K562 (cell line): ENCODE results near the gene RASIP1. TPM values are rescaled to one million over a fixed set of nuclear protein-coding genes. Genes with fewer than 3 reads are reported as not detected.
A peak's percentile ranks its signal among the peaks of the same experiment; 100 is the strongest.

Source experiments
- ARHGAP35 ChIP-seq: fragments of 450-650 bp; IDR thresholded peaks from 2 replicates; pipeline ENCODE4 v1.6.1; 2018; ENCODE audit not compliant: partially characterized antibody
- ATF4 ChIP-seq: fragments of 450-650 bp; formaldehyde crosslinking; IDR thresholded peaks from 2 replicates; pipeline ENCODE4 v1.4.0; 2022; ENCODE audit warnings: mild to moderate bottlenecking, moderate library complexity
- CCNT2 ChIP-seq: IDR thresholded peaks from 2 replicates; pipeline ENCODE4 v1.6.1; 2011; ENCODE audit warnings: borderline replicate concordance, low read depth, mild to moderate bottlenecking, moderate library complexity, mixed read lengths, low read length; ENCODE audit not compliant: insufficient read length; ENCODE audit errors: extremely low read depth
- EP400 ChIP-seq: fragments of 450-650 bp; IDR thresholded peaks from 2 replicates; pipeline ENCODE4 v1.6.1; 2017; ENCODE audit warnings: antibody characterized with exemption, mild to moderate bottlenecking, moderate library complexity
- FOXJ3 ChIP-seq: sonication (generic); formaldehyde crosslinking; IDR thresholded peaks from 2 replicates; pipeline ENCODE4 v1.4.0; 2020; ENCODE audit warnings: mild to moderate bottlenecking, missing genetic modification reagents
- GTF2F1 ChIP-seq: IDR thresholded peaks from 2 replicates; pipeline ENCODE4 v1.6.1; 2011; ENCODE audit warnings: low read depth, low read length, improper control_type of control experiment
- HSF4 ChIP-seq: fragments of 250-450 bp; sonication (Bioruptor Pico); IDR thresholded peaks from 2 replicates; pipeline ENCODE4 v2.1.2; 2022; ENCODE audit warnings: mild to moderate bottlenecking, moderate library complexity, borderline replicate concordance
- KDM1A ChIP-seq, 2 experiments: fragments of 450-650 bp; IDR thresholded peaks; 2 replicates each; pipeline ENCODE4 v1.6.1; 2016; ENCODE audit warnings: mild to moderate bottlenecking in 2 of 2
- L3MBTL2 ChIP-seq: fragments of 450-650 bp; IDR thresholded peaks from 2 replicates; pipeline ENCODE4 v1.6.1; 2016; ENCODE audit warnings: mild to moderate bottlenecking, moderate library complexity
- NR4A1 ChIP-seq, 2 experiments: fragments of 250-450 bp in 1 of 2; fragments of 450-650 bp in 1 of 2; sonication (Bioruptor Pico) in 1 of 2; IDR thresholded peaks; 2 replicates each; pipeline versions ENCODE4 v1.4.0 to v1.6.1; 2016 to 2020; ENCODE audit warnings: mild to moderate bottlenecking in 2 of 2, missing compliant biosample characterization in 1 of 2, missing genetic modification characterization in 1 of 2, moderate library complexity in 1 of 2
- PCBP2 ChIP-seq: fragments of 200-400 bp; formaldehyde crosslinking; IDR thresholded peaks from 2 replicates; pipeline ENCODE4 v1.6.1; 2018; ENCODE audit warnings: low read length, low read depth, mild to moderate bottlenecking, moderate library complexity; ENCODE audit not compliant: poor library complexity, severe bottlenecking
- PHB ChIP-seq: fragments of 250-450 bp; sonication (Bioruptor Pico); IDR thresholded peaks from 2 replicates; pipeline ENCODE4 v1.5.0; 2021
- PHF20 ChIP-seq: fragments of 450-650 bp; IDR thresholded peaks from 2 replicates; pipeline ENCODE4 v1.6.1; 2018; ENCODE audit not compliant: partially characterized antibody
- RFX1 ChIP-seq: fragments of 450-650 bp; IDR thresholded peaks from 2 replicates; pipeline ENCODE4 v1.6.1; 2016; ENCODE audit warnings: mild to moderate bottlenecking, moderate library complexity
- SMARCA5 ChIP-seq: fragments of 450-650 bp; IDR thresholded peaks from 2 replicates; pipeline ENCODE4 v1.6.1; 2016
- TEAD4 ChIP-seq, 2 experiments: sonication (generic) in 1 of 2; formaldehyde crosslinking in 1 of 2; IDR thresholded peaks; 2 replicates each; pipeline versions ENCODE4 v1.6.1 to v1.8.0; 2012 to 2022; ENCODE audit warnings: borderline replicate concordance in 1 of 2, inconsistent platforms in 1 of 2, low read length in 1 of 2, mild to moderate bottlenecking in 1 of 2, missing genetic modification reagents in 1 of 2
- TRIM25 ChIP-seq: fragments of 450-650 bp; IDR thresholded peaks from 2 replicates; pipeline ENCODE4 v1.7.0; 2016; ENCODE audit warnings: borderline replicate concordance
- ZBTB7A ChIP-seq: IDR thresholded peaks from 2 replicates; pipeline ENCODE4 v1.6.1; 2011; ENCODE audit warnings: low read depth, mild to moderate bottlenecking, low read length, moderate library complexity, borderline replicate concordance; ENCODE audit not compliant: control insufficient read depth
- ZNF184 ChIP-seq: sonication (generic); formaldehyde crosslinking; IDR thresholded peaks from 2 replicates; pipeline ENCODE4 v1.5.0; 2020; ENCODE audit warnings: missing genetic modification reagents
- ZNF217 ChIP-seq: sonication (generic); formaldehyde crosslinking; IDR thresholded peaks from 2 replicates; pipeline ENCODE4 v1.8.0; 2022; ENCODE audit warnings: mild to moderate bottlenecking, missing genetic modification reagents
- ZNF277 ChIP-seq: fragments of 250-450 bp; sonication (Bioruptor Pico); IDR thresholded peaks from 2 replicates; pipeline ENCODE4 v1.8.0; 2022; ENCODE audit warnings: inconsistent platforms, mild to moderate bottlenecking, moderate library complexity, borderline replicate concordance
- ZNF316 ChIP-seq: fragments of 450-650 bp; IDR thresholded peaks from 2 replicates; pipeline ENCODE4 v1.6.1; 2016
- ZNF586 ChIP-seq: fragments of 450-650 bp; formaldehyde crosslinking; conservative IDR thresholded peaks from 2 replicates; pipeline ENCODE4 v1.4.0; 2020; ENCODE audit warnings: mild to moderate bottlenecking, moderate library complexity
- ZNF668 ChIP-seq: fragments of 250-450 bp; sonication (Bioruptor Pico); IDR thresholded peaks from 2 replicates; pipeline ENCODE4 v1.8.0; 2022; ENCODE audit warnings: mild to moderate bottlenecking, inconsistent platforms
- ZSCAN29 ChIP-seq: fragments of 450-650 bp; IDR thresholded peaks from 2 replicates; pipeline ENCODE4 v1.6.1; 2017
- polyA plus RNA-seq, 8 experiments: library from polyadenylated mRNA; depleted of rRNA in 4 of 8; stranded (reverse) in 5 of 8; unstranded in 3 of 8; fragments of >200 nt; fragmentation: Nextera tagmentation in 2 of 8; fragmentation: Illumina TruSeq in 1 of 8; extraction: Ambion mirVana in 2 of 8; extraction: Trizol in 1 of 8; gene quantifications; 2 replicates each; pipeline versions ENCODE4 v1.2.1 to v1.2.3, GENCODE V29; 2011 to 2014; ENCODE audit warnings: inconsistent platforms in 1 of 8, missing spikeins in 1 of 8
- total RNA-seq, 7 experiments: library from RNA; depleted of rRNA in 6 of 7; stranded (reverse); fragments of >200 nt in 6 of 7; fragmentation: Illumina TruSeq in 2 of 7; extraction: Trizol in 2 of 7; gene quantifications; 2 replicates each; pipeline versions ENCODE4 v1.2.1 to v1.2.3, GENCODE V29; 2011 to 2021; ENCODE audit warnings: low replicate concordance in 1 of 7

RASIP1 gene
- total and polyA plus RNA-seq, 9 of the 15 experiments (the other 6 are each of a cell fraction or from before 2014, with no cell fraction given): 0.20 to 4.7 (median 1.5) TPM

- TF ChIP-seq ATF4 (CRISPR knock-in tag) (no peak), ZNF184 (CRISPR knock-in tag) (no peak), PHB (CRISPR knock-in tag) (no peak), ZNF217 (CRISPR knock-in tag) (no peak), L3MBTL2 (peak; percentile 92), FOXJ3 (CRISPR knock-in tag) (no peak), RFX1 (no peak), TRIM25 (no peak), PCBP2 (no peak), ZSCAN29 (no peak), ZBTB7A (peak; percentile 63; the same call in 1 of the 2 replicates), ARHGAP35 (no peak), GTF2F1 (no peak), KDM1A (IDR thresholded peaks at IDR 0.05) (no peak), ZNF277 (CRISPR knock-in tag) (no peak), SMARCA5 (no peak), ZNF668 (no peak), NR4A1 (CRISPR knock-in tag; IDR thresholded peaks at IDR 0.05) (no peak), NR4A1 (tag; IDR thresholded peaks at IDR 0.05) (no peak), HSF4 (CRISPR knock-in tag) (no peak), TEAD4 (IDR thresholded peaks at IDR 0.05; ENCODE audit: low read length) (no peak), TEAD4 (CRISPR knock-in tag; IDR thresholded peaks at IDR 0.05; ENCODE audit: borderline replicate concordance) (no peak), ZNF586 (CRISPR knock-in tag) (no peak), EP400 (no peak), PHF20 (no peak), ZNF316 (no peak), CCNT2 (peak; percentile 78)
Observed at GRCh38 chr19:48713864-48714755, 26.3 kb downstream of the RASIP1 start (continued).
